GM18517 (cell line): Measurements from ENCODE around the gene CLSTN2.

Source experiments
- ATAC-seq: cut with Tn5 transposase; IDR thresholded peaks from one replicate; pipeline ENCODE4 v1.9.1; 2021; ENCODE audit warnings: mild to moderate bottlenecking, moderate library complexity; ENCODE audit not compliant: unreplicated experiment

The CLSTN2 gene

GRCh38 chr3:140571836-140572235 lies 636.9 kb downstream of the CLSTN2 start:
- no peak for ATAC-seq

GRCh38 chr3:140572334-140572733 lies 637.3 kb downstream of the CLSTN2 start:
- ATAC-seq: no peak

- ATAC-seq: no peak
Observed at GRCh38 chr3:140573011-140573410, 638.0 kb downstream of the CLSTN2 start.

GRCh38 chr3:140574375-140574774 lies 639.4 kb downstream of the CLSTN2 start:
- no peak for ATAC-seq

- no peak for ATAC-seq
Observed at GRCh38 chr3:140576449-140576848, 641.5 kb downstream of the CLSTN2 start.

- ATAC-seq: no peak
Observed at GRCh38 chr3:140577911-140578310, 642.9 kb downstream of the CLSTN2 start.

- no peak for ATAC-seq
Observed at GRCh38 chr3:140579260-140579659, 644.3 kb downstream of the CLSTN2 start.

GRCh38 chr3:140580746-140581145 lies 645.8 kb downstream of the CLSTN2 start:
- ATAC-seq: no peak

GRCh38 chr3:140584549-140584948 lies 649.6 kb downstream of the CLSTN2 start:
- ATAC-seq: no peak

GRCh38 chr3:140585828-140586227 lies 650.8 kb downstream of the CLSTN2 start:
- no peak for ATAC-seq

- ATAC-seq: no peak
Observed at GRCh38 chr3:140586311-140586710, 651.3 kb downstream of the CLSTN2 start.

GRCh38 chr3:140588558-140588957 lies 653.6 kb downstream of the CLSTN2 start:
- no peak for ATAC-seq

- ATAC-seq: no peak
Observed at GRCh38 chr3:140593766-140594165, 658.8 kb downstream of the CLSTN2 start.

- no peak for ATAC-seq
Observed at GRCh38 chr3:140595295-140595694, 660.3 kb downstream of the CLSTN2 start.

- ATAC-seq: no peak
Observed at GRCh38 chr3:140597364-140597763, 662.4 kb downstream of the CLSTN2 start.

GRCh38 chr3:140597792-140598191 lies 662.8 kb downstream of the CLSTN2 start:
- ATAC-seq: no peak

- no peak for ATAC-seq
Observed at GRCh38 chr3:140599009-140599408, 664.0 kb downstream of the CLSTN2 start.

- no peak for ATAC-seq
Observed at GRCh38 chr3:140599496-140599895, 664.5 kb downstream of the CLSTN2 start.

- no peak for ATAC-seq
Observed at GRCh38 chr3:140601881-140602280, 666.9 kb downstream of the CLSTN2 start.

GRCh38 chr3:140602781-140603180 lies 667.8 kb downstream of the CLSTN2 start:
- ATAC-seq: no peak

- no peak for ATAC-seq
Observed at GRCh38 chr3:140603766-140604165, 668.8 kb downstream of the CLSTN2 start.

GRCh38 chr3:140610544-140610943 lies 675.6 kb downstream of the CLSTN2 start:
- ATAC-seq: no peak

GRCh38 chr3:140614001-140614400 lies 679.0 kb downstream of the CLSTN2 start:
- ATAC-seq: no peak

- no peak for ATAC-seq
Observed at GRCh38 chr3:140617135-140617534, 682.1 kb downstream of the CLSTN2 start.
